ENCODE measurements around the gene RAD51B. TPM values are rescaled to one million over a fixed set of nuclear protein-coding genes. Genes with fewer than 3 reads are reported as not detected.

The RAD51B gene
- total RNA-seq, 1 donor from 2014 or later: 25.1 TPM

DNA sequence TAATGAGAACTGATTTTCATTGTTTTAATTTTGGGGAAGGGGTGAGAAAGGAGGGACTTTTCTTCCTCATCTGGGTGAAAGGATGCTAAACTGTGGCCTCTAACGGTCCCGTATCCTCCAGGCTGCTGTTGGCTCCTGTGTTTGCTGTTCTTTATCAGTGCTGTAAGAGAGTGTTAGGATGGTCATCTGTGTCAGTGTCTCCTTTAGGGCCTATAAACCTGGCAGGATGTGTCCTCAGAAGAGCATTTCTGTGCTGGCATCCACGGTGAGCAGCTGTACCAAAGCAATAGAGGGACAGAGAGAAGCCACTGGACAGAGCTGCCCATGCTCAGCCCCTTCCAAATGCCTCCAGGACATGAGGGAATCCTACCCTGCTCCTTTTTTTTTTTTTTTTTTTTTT, 720.2 kb downstream of the RAD51B start:
- H3K27ac Mint-ChIP-seq: no peak overlapping the region
- no peaks in the 10 kb centered on the region for H3K27me3 Mint-ChIP-seq (ENCODE audit: low read depth)
- peaks cover 6% of the 10 kb centered on the region for H3K4me1 Mint-ChIP-seq (ENCODE audit: low read depth)
- no peak for DNase-seq (ENCODE audit: low spot score)
- intact Hi-C loops (cut with micrococcal nuclease): no loop called here
- no peaks in the 10 kb centered on the region for H3K9me3 Mint-ChIP-seq
- no peak overlapping the region for H3K4me3 Mint-ChIP-seq (ENCODE audit: low read depth)
- H3K36me3 Mint-ChIP-seq (ENCODE audit: low read depth): no peaks in the 10 kb centered on the region

DNA sequence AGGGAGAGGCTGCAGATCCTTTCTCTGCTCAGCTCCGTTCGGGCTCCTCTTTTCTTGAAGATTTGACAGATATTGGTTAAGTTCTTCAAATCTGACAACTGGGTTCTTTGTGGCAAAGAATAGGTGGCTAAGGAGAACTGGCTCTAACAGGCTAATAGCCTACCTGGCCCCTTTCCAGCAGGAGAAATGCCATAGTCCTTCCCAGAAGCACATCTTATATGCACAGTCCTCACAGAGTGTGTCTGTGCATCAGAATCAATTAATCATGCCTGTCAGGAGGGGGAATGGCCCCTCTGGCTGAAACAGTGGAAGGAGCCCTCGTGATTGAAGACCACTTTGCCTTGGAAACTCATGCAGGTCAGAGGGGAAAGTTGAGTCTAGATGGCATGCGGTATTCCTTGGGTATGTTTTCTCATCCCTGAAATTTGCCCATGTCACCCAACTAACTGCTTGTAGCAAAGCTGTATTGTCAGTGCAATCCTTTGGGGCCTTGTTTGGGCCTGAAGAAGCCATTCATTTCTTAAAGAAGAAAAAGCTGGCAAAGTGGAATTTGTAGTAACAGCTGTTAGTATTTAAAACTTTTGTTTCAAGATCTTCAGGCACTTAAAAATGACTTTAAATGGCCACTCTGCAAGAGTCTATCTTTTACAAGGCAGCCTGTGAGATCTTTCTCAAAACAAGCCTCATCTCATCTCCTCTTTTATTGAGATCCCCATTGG, 721.8 kb downstream of the RAD51B start:
- H3K27me3 Mint-ChIP-seq (ENCODE audit: low read depth): no peaks in the 10 kb centered on the region
- no peak overlapping the region for H3K4me3 Mint-ChIP-seq (ENCODE audit: low read depth)
- peaks cover 6% of the 10 kb centered on the region for H3K4me1 Mint-ChIP-seq (ENCODE audit: low read depth)
- no peak overlapping the region for H3K27ac Mint-ChIP-seq
- H3K36me3 Mint-ChIP-seq (ENCODE audit: low read depth): no peaks in the 10 kb centered on the region
- no peak for DNase-seq (ENCODE audit: low spot score)
- intact Hi-C loops (cut with micrococcal nuclease): no loop called here
- H3K9me3 Mint-ChIP-seq: no peaks in the 10 kb centered on the region

- no peak overlapping the region for H3K4me3 Mint-ChIP-seq (ENCODE audit: low read depth)
- no peaks in the 10 kb centered on the region for H3K27me3 Mint-ChIP-seq (ENCODE audit: low read depth)
- H3K4me1 Mint-ChIP-seq (ENCODE audit: low read depth): peaks cover 6% of the 10 kb centered on the region
- no peaks in the 10 kb centered on the region for H3K36me3 Mint-ChIP-seq (ENCODE audit: low read depth)
- DNase-seq (ENCODE audit: low spot score): no peak
- H3K27ac Mint-ChIP-seq: no peak overlapping the region
- H3K9me3 Mint-ChIP-seq: no peaks in the 10 kb centered on the region
- intact Hi-C loops (cut with micrococcal nuclease): no loop called here
Observed at GRCh38 chr14:68542346-68542745, 722.8 kb downstream of the RAD51B start.

- no peaks in the 10 kb centered on the region for H3K27me3 Mint-ChIP-seq (ENCODE audit: low read depth)
- H3K4me1 Mint-ChIP-seq (ENCODE audit: low read depth): peaks cover 6% of the 10 kb centered on the region
- DNase-seq (ENCODE audit: low spot score): no peak
- H3K4me3 Mint-ChIP-seq (ENCODE audit: low read depth): no peak overlapping the region
- H3K36me3 Mint-ChIP-seq (ENCODE audit: low read depth): no peaks in the 10 kb centered on the region
- no peaks in the 10 kb centered on the region for H3K9me3 Mint-ChIP-seq
- no peak overlapping the region for H3K27ac Mint-ChIP-seq
- intact Hi-C loops (cut with micrococcal nuclease): no loop called here
Observed at GRCh38 chr14:68543516-68543915, 723.9 kb downstream of the RAD51B start.

GRCh38 chr14:68544081-68544892, 724.7 kb downstream of the RAD51B start:
- Mint-ChIP-seq H3K4me3 (ENCODE audit: low read depth) (no peak overlapping the region), H3K4me1 (ENCODE audit: low read depth) (peaks cover 6% of the 10 kb centered on the region), H3K36me3 (ENCODE audit: low read depth) (no peaks in the 10 kb centered on the region), H3K27ac (no peak overlapping the region), H3K27me3 (ENCODE audit: low read depth) (no peaks in the 10 kb centered on the region), H3K9me3 (no peaks in the 10 kb centered on the region)
- intact Hi-C loops (cut with micrococcal nuclease): no loop called here
- DNase-seq (ENCODE audit: low spot score): no peak

DNA sequence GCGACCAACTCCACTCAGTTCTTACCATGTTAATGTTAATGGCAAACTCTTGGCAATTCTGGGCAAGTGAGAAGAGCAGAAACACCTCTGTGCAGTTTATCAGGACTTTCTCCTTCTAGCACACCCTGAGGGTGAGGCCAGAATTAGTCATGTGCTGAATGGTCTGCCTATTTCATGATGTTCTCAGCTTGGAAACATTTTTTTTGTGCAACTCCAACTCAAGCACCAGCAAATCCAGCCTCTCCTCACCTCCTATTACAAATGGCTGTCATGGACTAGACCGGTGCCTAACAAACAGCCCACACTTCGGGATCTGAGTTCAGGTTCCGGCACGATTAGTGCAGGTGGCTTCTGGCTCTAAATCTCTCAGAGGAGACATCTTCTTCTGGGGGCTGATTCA, 727.3 kb downstream of the RAD51B start:
- intact Hi-C loops (cut with micrococcal nuclease): no loop called here
- H3K36me3 Mint-ChIP-seq (ENCODE audit: low read depth): no peaks in the 10 kb centered on the region
- no peak overlapping the region for H3K4me3 Mint-ChIP-seq (ENCODE audit: low read depth)
- DNase-seq (ENCODE audit: low spot score): no peak
- no peaks in the 10 kb centered on the region for H3K9me3 Mint-ChIP-seq
- H3K4me1 Mint-ChIP-seq (ENCODE audit: low read depth): peaks cover 6% of the 10 kb centered on the region
- no peak overlapping the region for H3K27ac Mint-ChIP-seq
- no peaks in the 10 kb centered on the region for H3K27me3 Mint-ChIP-seq (ENCODE audit: low read depth)

DNA sequence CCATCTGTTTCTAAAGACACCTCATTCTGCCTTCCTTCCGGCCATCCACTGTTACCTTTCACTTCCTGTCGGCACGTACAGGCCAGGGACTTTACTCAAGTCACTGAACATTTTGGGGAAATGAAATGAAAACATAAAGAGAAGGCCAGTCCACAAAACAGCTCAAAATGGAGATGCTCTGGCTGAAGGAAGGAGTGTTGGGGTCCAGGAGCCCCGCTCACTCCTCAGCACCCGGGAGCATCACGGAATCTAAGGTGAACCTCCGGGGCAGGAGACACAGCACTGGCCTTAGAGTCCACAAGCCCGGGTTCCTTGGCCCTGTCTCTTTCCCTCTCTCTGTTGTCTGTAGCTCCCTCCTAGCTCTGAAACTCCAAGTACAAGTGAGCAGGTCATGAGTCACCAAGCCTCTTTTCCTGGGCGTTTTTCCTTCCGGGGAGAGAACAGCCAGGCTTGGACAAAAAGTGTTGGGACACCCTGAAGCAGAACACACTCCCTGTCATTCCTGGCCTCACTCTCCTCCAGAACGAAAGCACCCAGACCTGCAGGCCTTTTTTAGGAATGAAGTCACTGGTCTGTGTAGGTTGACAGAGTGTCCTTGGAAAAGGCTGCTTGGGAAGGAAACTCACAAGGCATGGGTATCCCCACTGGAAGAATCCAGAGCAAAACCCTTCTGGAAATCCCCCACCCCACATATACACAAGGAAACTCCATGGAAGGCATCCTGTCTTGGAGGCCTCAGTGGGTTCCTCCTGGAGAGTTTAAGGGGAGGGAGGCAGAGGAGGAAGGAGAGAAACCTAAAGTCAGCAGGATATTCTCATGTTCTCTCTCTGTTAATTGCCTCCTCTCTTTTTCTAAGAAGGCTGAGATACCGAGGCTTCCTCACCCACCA, 728.0 kb downstream of the RAD51B start:
- Mint-ChIP-seq H3K36me3 (ENCODE audit: low read depth) (no peaks in the 10 kb centered on the region), H3K4me1 (ENCODE audit: low read depth) (peaks cover 6% of the 10 kb centered on the region), H3K9me3 (no peaks in the 10 kb centered on the region), H3K27me3 (ENCODE audit: low read depth) (no peaks in the 10 kb centered on the region), H3K4me3 (ENCODE audit: low read depth) (no peak overlapping the region), H3K27ac (no peak overlapping the region)
- intact Hi-C loops (cut with micrococcal nuclease): no loop called here
- DNase-seq (ENCODE audit: low spot score): no peak

- H3K9me3 Mint-ChIP-seq: no peaks in the 10 kb centered on the region
- no peaks in the 10 kb centered on the region for H3K36me3 Mint-ChIP-seq (ENCODE audit: low read depth)
- peaks cover 6% of the 10 kb centered on the region for H3K4me1 Mint-ChIP-seq (ENCODE audit: low read depth)
- DNase-seq (ENCODE audit: low spot score): no peak
- intact Hi-C loops (cut with micrococcal nuclease): no loop called here
- no peak overlapping the region for H3K4me3 Mint-ChIP-seq (ENCODE audit: low read depth)
- no peak overlapping the region for H3K27ac Mint-ChIP-seq
- no peaks in the 10 kb centered on the region for H3K27me3 Mint-ChIP-seq (ENCODE audit: low read depth)
Observed at GRCh38 chr14:68548194-68549076, 728.9 kb downstream of the RAD51B start.

GRCh38 chr14:68550338-68550715, 730.7 kb downstream of the RAD51B start:
- intact Hi-C loops (cut with micrococcal nuclease): no loop called here
- no peaks in the 10 kb centered on the region for H3K36me3 Mint-ChIP-seq (ENCODE audit: low read depth)
- DNase-seq (ENCODE audit: low spot score): no peak
- H3K9me3 Mint-ChIP-seq: no peaks in the 10 kb centered on the region
- no peak overlapping the region for H3K4me3 Mint-ChIP-seq (ENCODE audit: low read depth)
- no peaks in the 10 kb centered on the region for H3K4me1 Mint-ChIP-seq (ENCODE audit: low read depth)
- H3K27me3 Mint-ChIP-seq (ENCODE audit: low read depth): no peaks in the 10 kb centered on the region
- no peak overlapping the region for H3K27ac Mint-ChIP-seq

GRCh38 chr14:68551045-68551683, 731.6 kb downstream of the RAD51B start:
- H3K9me3 Mint-ChIP-seq: no peaks in the 10 kb centered on the region
- no peak overlapping the region for H3K4me3 Mint-ChIP-seq (ENCODE audit: low read depth)
- no peaks in the 10 kb centered on the region for H3K36me3 Mint-ChIP-seq (ENCODE audit: low read depth)
- intact Hi-C loops (cut with micrococcal nuclease): no loop called here
- H3K27me3 Mint-ChIP-seq (ENCODE audit: low read depth): no peaks in the 10 kb centered on the region
- no peaks in the 10 kb centered on the region for H3K4me1 Mint-ChIP-seq (ENCODE audit: low read depth)
- DNase-seq (ENCODE audit: low spot score): no peak
- no peak overlapping the region for H3K27ac Mint-ChIP-seq

GRCh38 chr14:68552075-68552474, 732.5 kb downstream of the RAD51B start:
- H3K27me3 Mint-ChIP-seq (ENCODE audit: low read depth): no peaks in the 10 kb centered on the region
- no peaks in the 10 kb centered on the region for H3K36me3 Mint-ChIP-seq (ENCODE audit: low read depth)
- H3K9me3 Mint-ChIP-seq: no peaks in the 10 kb centered on the region
- intact Hi-C loops (cut with micrococcal nuclease): no loop called here
- no peaks in the 10 kb centered on the region for H3K4me1 Mint-ChIP-seq (ENCODE audit: low read depth)
- H3K27ac Mint-ChIP-seq: no peak overlapping the region
- DNase-seq (ENCODE audit: low spot score): no peak
- no peak overlapping the region for H3K4me3 Mint-ChIP-seq (ENCODE audit: low read depth)

- intact Hi-C loops (cut with micrococcal nuclease): no loop called here
- Mint-ChIP-seq H3K9me3 (no peaks in the 10 kb centered on the region), H3K27ac (no peak overlapping the region), H3K4me3 (ENCODE audit: low read depth) (no peak overlapping the region), H3K27me3 (ENCODE audit: low read depth) (no peaks in the 10 kb centered on the region), H3K4me1 (ENCODE audit: low read depth) (no peaks in the 10 kb centered on the region), H3K36me3 (ENCODE audit: low read depth) (no peaks in the 10 kb centered on the region)
- DNase-seq (ENCODE audit: low spot score): no peak
Observed at GRCh38 chr14:68552602-68553001, 733.0 kb downstream of the RAD51B start.

Measured in activated T-helper 2 cell treated with anti-CD3 and anti-CD28 coated beads, Interferon-gamma antibody, Interleukin-2, Interleukin-4, amounts not matched to agents 10 μg/mL and 5 μg/mL and 100 μg/mL, durations not matched to agents 14 hours and 24 hours and 36 hours (primary cell).